ENCODE results near the gene PDGFB. TPM values are rescaled to one million over a fixed set of nuclear protein-coding genes. Genes with fewer than 3 reads are reported as not detected.

The PDGFB gene
- total and polyA plus RNA-seq, 9 of the 15 experiments (the other 6 are each of a cell fraction or from before 2014, with no cell fraction given), result 0.07 to 4.0 (median 0.48) TPM; not detected in 1

- CTCF ChIA-PET (ENCODE audit: low intra/inter-chr PET ratio), result no interaction called here
- no TSS peak for BruUV-seq (replicated peaks)
- WGBS (ENCODE audit: insufficient coverage, low coverage, missing lambda C conversion rate), result 82% methylated on average over 8 of the region's 13 CpGs
- TF ChIP-seq RBM25 (IDR thresholded peaks at IDR 0.05; ENCODE audit: low read depth, low read length, severe bottlenecking) (peak; percentile 15), ZNF318 (IDR thresholded peaks at IDR 0.05; ENCODE audit: borderline replicate concordance in 1 of 2, low read depth in 1 of 2) (no peak), ZNF589 (CRISPR knock-in tag; IDR thresholded peaks at IDR 0.05; ENCODE audit: low read depth) (no peak), ZNF121 (CRISPR knock-in tag; conservative IDR thresholded peaks at IDR 0.05) (peak; percentile 83), FOSL1 (tag; conservative IDR thresholded peaks at IDR 0.05) (0 out of 2 replicates have a peak, but pooled peaks have one; percentile 8), STAG1 (CRISPR knock-in tag; IDR thresholded peaks at IDR 0.05; ENCODE audit: borderline replicate concordance) (no peak), ATF3 (IDR thresholded peaks at IDR 0.05) (peak; percentile 67), ATF3 (CRISPR knock-in tag; conservative IDR thresholded peaks at IDR 0.05) (no peak)
- intact Hi-C loops (cut with micrococcal nuclease) (no loop called here), in situ Hi-C loops (cut with MboI) (no loop called here)
- Histone ChIP-seq H3K4me2 (ENCODE audit: insufficient read depth, low read length) (no peak overlapping the region), H3K4me1 (replicated peaks in 1 of 2; ENCODE audit: control insufficient read depth in 2 of 2, insufficient read depth in 2 of 2, low read length in 2 of 2) (peaks cover 44 to 50% of the 10 kb centered on the region in 2 experiments), H3K9me3 (replicated peaks; ENCODE audit: control insufficient read depth, insufficient read depth, low read depth, low read length) (peaks cover 13% of the 10 kb centered on the region), H3K27me3 (ENCODE audit: control insufficient read depth in 2 of 2, insufficient read depth in 2 of 2, low read length in 2 of 2) (no peaks in the 10 kb centered on the region), H3K9me1 (ENCODE audit: control insufficient read depth, insufficient read depth, low read length) (no peaks in the 10 kb centered on the region), H3K9ac (ENCODE audit: insufficient read depth in 1 of 2, low read depth in 2 of 2, low read length in 2 of 2) (peak overlapping the region in 1 of 2 experiments; percentile 74; a peak in 2 of 4 replicates), H4K20me1 (replicated peaks; ENCODE audit: control insufficient read depth, insufficient read depth, low read length) (no peaks in the 10 kb centered on the region), H3K27ac (ENCODE audit: extremely low read depth, low read depth, low read length) (no peak overlapping the region), H2AFZ (ENCODE audit: low read depth, low read length) (no peak overlapping the region), H3K79me2 (ENCODE audit: control insufficient read depth, insufficient read depth, low read length) (no peaks in the 10 kb centered on the region), H3K4me3 (no peak overlapping the region), H3K36me3 (ENCODE audit: control insufficient read depth, insufficient read depth, low read length) (no peaks in the 10 kb centered on the region; the same call in 2 of the 3 replicates)
- DNase-seq (ENCODE audit: extremely low read depth in 1 of 4, low spot score in 3 of 4) (no peak), FAIRE-seq (peak; percentile 23), ATAC-seq (no peak)
- POLR2A ChIA-PET, result no interaction called here
Measured at GRCh38 chr22:39288135-39288898, 43.5 kb upstream of the PDGFB start.

Measured in K562 (cell line).